Neuron (in vitro differentiated cells): ENCODE data around the gene FLOT1.
A peak's percentile ranks its signal among the peaks of the same experiment; 100 is the strongest.
"Not testable (repeated sequence)": the region's sequence is repeated elsewhere in the genome, so short reads cannot be mapped to it uniquely, and the experiment has no call there.

Experiments used
- H2AFZ ChIP-seq: one replicate; pipeline ENCODE4 v1.6.1; 2013; ENCODE audit warnings: low read depth, mild to moderate bottlenecking, inconsistent platforms, low read length, moderate library complexity
- H3K27me3 ChIP-seq: one replicate; pipeline ENCODE4 v1.6.1; 2013; ENCODE audit warnings: low read length; ENCODE audit not compliant: insufficient read depth
- H3K36me3 ChIP-seq: one replicate; pipeline ENCODE4 v1.6.1; 2013; ENCODE audit warnings: low read length; ENCODE audit not compliant: insufficient read depth
- H3K4me1 ChIP-seq: one replicate; pipeline ENCODE4 v1.6.1; 2013; ENCODE audit warnings: low read length; ENCODE audit not compliant: insufficient read depth
- H3K4me3 ChIP-seq: 2 replicates; pipeline ENCODE4 v1.5.1; 2013; ENCODE audit warnings: mild to moderate bottlenecking, low read length, moderate library complexity
- H3K9me3 ChIP-seq: one replicate; pipeline ENCODE4 v1.6.1; 2013; ENCODE audit warnings: low read length

Gene FLOT1

GRCh38 chr6:30727920-30728553, 14.4 kb downstream of the FLOT1 start:
- Histone ChIP-seq H2AFZ (no peak overlapping the region), H3K4me3 (no peak overlapping the region), H3K36me3 (peaks cover 67% of the 10 kb centered on the region), H3K4me1 (peaks cover 10% of the 10 kb centered on the region), H3K9me3 (no peaks in the 10 kb centered on the region), H3K27me3 (no peaks in the 10 kb centered on the region)

GRCh38 chr6:30726506-30727413, 15.7 kb downstream of the FLOT1 start:
- Histone ChIP-seq H3K27me3 (no peaks in the 10 kb centered on the region), H3K9me3 (no peaks in the 10 kb centered on the region)

GRCh38 chr6:30725713-30726505, 16.6 kb downstream of the FLOT1 start:
- H2AFZ ChIP-seq = no peak overlapping the region
- H3K27me3 ChIP-seq = no peaks in the 10 kb centered on the region
- peaks cover 16% of the 10 kb centered on the region for H3K4me1 ChIP-seq
- peaks cover 69% of the 10 kb centered on the region for H3K36me3 ChIP-seq
- no peaks in the 10 kb centered on the region for H3K9me3 ChIP-seq
- no peak overlapping the region for H3K4me3 ChIP-seq

More at GRCh38 chr6:30726506-30727413, 15.7 kb downstream of the FLOT1 start:
- H3K4me3 ChIP-seq = no peak overlapping the region
- H2AFZ ChIP-seq = no peak overlapping the region
- H3K36me3 ChIP-seq = peaks cover 71% of the 10 kb centered on the region
- peaks cover 16% of the 10 kb centered on the region for H3K4me1 ChIP-seq

- H3K27me3 ChIP-seq = no peaks in the 10 kb centered on the region
- H3K36me3 ChIP-seq = peaks cover 61% of the 10 kb centered on the region
- no peak overlapping the region for H2AFZ ChIP-seq
- no peaks in the 10 kb centered on the region for H3K9me3 ChIP-seq
- peaks cover 16% of the 10 kb centered on the region for H3K4me1 ChIP-seq
- no peak overlapping the region for H3K4me3 ChIP-seq
Measured at GRCh38 chr6:30724906-30725667, 17.4 kb downstream of the FLOT1 start.

- H3K4me3 ChIP-seq, H3K9me3 ChIP-seq, H2AFZ ChIP-seq, H3K27me3 ChIP-seq: not testable (repeated sequence)
- peaks cover 17% of the 10 kb centered on the region for H3K4me1 ChIP-seq
- H3K36me3 ChIP-seq = peaks cover 52% of the 10 kb centered on the region
Measured at GRCh38 chr6:30723843-30724741, 18.4 kb downstream of the FLOT1 start.

GRCh38 chr6:30723159-30723842, 19.2 kb downstream of the FLOT1 start:
- H2AFZ ChIP-seq, H3K9me3 ChIP-seq, H3K27me3 ChIP-seq: not testable (repeated sequence)
- H3K4me3 ChIP-seq = peak overlapping the region; percentile 87
- peaks cover 22% of the 10 kb centered on the region for H3K4me1 ChIP-seq
- peaks cover 52% of the 10 kb centered on the region for H3K36me3 ChIP-seq

GRCh38 chr6:30722280-30723112, 20.0 kb downstream of the FLOT1 start:
- H3K4me1 ChIP-seq = peaks cover 22% of the 10 kb centered on the region
- no peaks in the 10 kb centered on the region for H3K9me3 ChIP-seq
- H3K4me3 ChIP-seq = peak overlapping the region; percentile 87
- H3K27me3 ChIP-seq = no peaks in the 10 kb centered on the region
- H3K36me3 ChIP-seq = peaks cover 46% of the 10 kb centered on the region
- no peak overlapping the region for H2AFZ ChIP-seq

GRCh38 chr6:30722025-30722279, 20.5 kb downstream of the FLOT1 start:
- not testable (repeated sequence) for H3K9me3 ChIP-seq, H2AFZ ChIP-seq, H3K27me3 ChIP-seq
- Histone ChIP-seq H3K4me1 (peaks cover 22% of the 10 kb centered on the region), H3K36me3 (peaks cover 46% of the 10 kb centered on the region), H3K4me3 (peak overlapping the region; percentile 87)

- no peaks in the 10 kb centered on the region for H3K9me3 ChIP-seq
- H3K27me3 ChIP-seq = no peaks in the 10 kb centered on the region
- H3K4me3 ChIP-seq = peak overlapping the region; percentile 87
- no peak overlapping the region for H2AFZ ChIP-seq
- H3K4me1 ChIP-seq = peaks cover 25% of the 10 kb centered on the region
- H3K36me3 ChIP-seq = peaks cover 46% of the 10 kb centered on the region
Measured at GRCh38 chr6:30721198-30722024, 21.1 kb downstream of the FLOT1 start.

- H3K4me3 ChIP-seq = peak overlapping the region; percentile 87
- H3K4me1 ChIP-seq = peaks cover 27% of the 10 kb centered on the region
- no peaks in the 10 kb centered on the region for H3K9me3 ChIP-seq
- H2AFZ ChIP-seq = no peak overlapping the region
- peaks cover 43% of the 10 kb centered on the region for H3K36me3 ChIP-seq
- H3K27me3 ChIP-seq = no peaks in the 10 kb centered on the region
Measured at GRCh38 chr6:30720738-30721197, 21.7 kb downstream of the FLOT1 start.
